COLO829 (cell line): ENCODE measurements around the gene OR2C1.

Experiments
- DNase-seq: peaks from one replicate; pipeline ENCODE4 v3.0.0; 2012; ENCODE audit warnings: low spot score

Gene OR2C1

DNA sequence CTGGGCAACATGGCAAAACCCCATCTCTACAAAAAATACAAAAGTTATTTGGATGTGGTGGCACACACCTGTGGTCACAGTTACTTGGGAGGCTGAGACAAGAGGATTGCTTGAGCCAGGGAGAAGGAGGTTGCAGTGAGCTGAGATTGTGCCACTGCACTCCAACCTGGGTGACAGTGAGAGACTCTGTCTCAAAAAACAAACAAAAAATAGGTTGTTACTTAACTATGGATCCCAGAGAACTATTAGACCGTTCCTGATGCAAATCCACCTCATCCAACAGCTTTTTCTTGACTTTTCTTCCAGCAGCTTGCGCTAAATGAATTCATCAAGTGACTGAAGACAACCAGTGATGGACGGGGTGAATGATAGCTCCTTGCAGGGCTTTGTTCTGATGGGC is at the start of gene OR2C1:
TSS of gene OR2C1 (plus strand) at position 301 of the 400 bp plus-strand sequence. CDS start at position 353, 52 bp downstream.
- DNase-seq: no peak

DNA sequence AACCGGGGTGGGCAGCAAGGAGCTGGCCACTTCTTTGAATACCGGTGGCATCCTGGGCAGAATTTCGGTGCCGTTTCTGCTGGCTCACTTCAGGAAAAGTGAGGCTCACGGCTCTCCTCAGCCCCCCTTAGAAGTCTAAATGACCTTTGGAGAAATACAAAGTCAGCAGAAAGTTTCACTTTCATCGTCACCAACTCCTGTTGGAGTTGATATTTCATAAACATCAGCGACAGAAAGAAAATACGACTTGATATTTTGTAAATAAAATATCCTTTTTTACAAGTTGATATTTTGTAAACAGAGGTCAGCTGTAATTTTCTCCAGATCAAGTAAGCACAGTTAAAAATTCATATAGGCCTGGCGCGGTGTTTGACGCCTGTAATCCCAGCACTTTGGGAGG is 49.6 kb upstream of the OR2C1 start:
- DNase-seq: no peak

DNA sequence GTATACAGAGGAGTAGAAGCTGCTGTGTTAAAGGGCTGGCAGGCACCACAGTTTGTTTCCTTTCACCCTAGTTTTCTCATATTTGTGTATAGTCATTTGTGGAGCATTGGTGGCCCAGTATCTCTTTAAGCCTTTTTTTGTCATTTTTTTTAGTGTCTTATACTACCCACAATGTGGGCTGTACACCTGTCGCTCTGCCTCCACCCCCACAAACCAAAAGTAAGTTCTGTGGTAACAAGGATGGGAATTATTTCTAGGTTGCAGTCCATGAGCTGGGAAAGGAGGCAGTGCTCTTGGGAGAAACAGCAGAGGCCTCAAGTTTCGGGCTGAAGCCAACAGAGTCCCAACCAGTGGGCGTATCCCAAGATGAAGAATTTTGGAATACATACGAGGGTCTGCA is 44.2 kb upstream of the OR2C1 start:
- DNase-seq: no peak

DNA sequence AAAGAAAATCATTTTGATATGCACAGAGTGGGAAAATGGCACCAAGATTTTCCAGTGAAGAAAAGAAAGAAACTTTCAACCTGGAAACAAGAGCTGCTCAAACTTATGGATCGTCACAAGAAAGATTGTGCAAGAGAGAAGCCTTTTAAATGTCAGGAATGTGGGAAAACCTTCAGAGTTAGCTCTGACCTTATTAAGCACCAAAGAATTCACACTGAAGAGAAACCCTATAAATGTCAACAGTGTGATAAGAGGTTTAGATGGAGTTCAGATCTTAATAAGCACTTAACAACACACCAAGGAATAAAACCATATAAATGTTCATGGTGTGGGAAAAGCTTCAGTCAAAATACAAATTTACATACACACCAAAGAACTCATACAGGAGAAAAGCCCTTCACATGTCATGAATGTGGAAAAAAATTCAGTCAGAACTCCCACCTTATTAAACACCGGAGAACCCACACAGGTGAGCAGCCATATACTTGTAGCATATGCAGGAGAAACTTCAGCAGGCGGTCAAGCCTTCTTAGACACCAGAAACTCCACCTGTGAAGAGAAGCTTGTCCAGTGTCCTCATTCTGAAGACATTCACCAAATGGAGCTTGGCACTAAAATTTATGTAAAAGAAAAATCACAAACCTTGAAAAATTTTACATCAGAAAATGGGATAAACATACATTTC is 38.2 kb upstream of the OR2C1 start:
- no peak for DNase-seq

DNA sequence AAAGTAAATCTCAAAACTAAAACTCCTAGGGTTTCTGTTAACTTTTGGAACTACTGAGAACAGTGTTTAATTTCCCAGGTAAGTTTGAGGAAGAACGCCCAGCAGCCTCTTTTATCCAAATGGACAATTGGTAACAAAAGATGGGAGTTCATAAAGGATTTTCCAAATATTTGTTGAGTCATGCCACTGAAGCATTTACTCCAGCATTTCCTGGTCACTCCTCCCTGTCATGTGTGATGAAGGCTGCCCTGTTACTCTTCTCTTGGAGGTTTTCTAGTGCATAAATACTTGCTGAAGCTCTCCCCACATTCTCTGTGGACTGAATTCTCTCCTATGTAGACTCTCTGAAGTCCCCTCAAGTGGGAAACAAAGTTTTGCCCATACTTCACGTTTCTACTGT is 33.9 kb upstream of the OR2C1 start:
- DNase-seq: no peak

DNA sequence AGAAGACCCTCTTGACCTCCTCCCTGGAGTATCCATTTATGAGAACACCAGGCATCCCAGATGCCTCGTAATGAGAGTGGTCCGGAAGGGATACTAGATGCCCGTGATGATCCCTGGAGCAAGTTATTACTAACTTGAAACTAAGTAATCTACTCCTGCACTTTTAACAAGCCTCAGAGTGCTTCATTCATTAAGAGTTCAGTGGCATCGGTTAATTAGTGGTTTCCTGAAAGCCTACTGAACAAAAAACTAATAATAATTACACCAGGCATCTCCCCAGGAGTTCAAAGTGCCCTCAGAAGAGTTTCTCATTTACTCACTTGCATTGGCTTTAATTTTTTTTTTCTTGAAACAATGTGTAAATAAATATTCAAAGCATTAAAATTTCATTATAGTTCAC is 28.2 kb upstream of the OR2C1 start:
- DNase-seq: no peak

DNA sequence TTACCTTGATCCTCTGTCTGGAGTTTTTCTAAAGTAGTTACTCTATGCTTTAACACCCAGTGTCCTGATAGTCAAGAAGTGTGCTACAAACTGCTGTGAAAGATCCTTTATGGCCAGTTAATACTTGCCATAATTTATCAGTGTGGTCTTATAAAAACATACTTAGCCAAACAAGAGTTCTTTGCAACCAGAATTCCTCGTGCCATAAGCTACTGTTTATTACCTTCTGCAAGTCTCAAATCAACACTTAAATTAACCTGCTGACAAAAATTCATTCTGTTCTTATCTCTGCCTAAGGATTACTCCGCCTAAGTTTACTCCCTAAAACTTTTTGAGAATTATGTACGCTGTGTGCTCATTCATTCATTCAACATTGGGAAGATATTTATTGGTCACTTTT is 27.6 kb upstream of the OR2C1 start:
- DNase-seq: no peak

DNA sequence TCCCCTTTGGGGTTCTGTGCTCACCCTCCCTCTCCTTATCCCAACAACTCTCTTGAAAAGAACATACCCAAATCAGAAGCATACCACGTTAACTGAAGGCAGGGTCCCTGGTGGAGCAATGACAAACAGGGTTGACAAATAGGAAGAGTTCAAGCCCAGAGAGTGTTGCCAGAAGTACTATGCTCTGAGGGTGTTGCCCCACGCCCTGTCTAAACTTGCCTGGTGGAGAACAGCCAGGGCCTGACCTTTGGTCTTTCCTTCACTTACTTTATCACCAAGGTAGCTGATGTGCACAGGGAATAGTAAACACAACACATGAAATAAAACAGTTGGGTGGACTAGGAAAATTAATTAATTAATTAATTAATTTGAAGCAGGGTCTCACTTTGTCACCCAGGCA is 27.0 kb upstream of the OR2C1 start:
- no peak for DNase-seq

DNA sequence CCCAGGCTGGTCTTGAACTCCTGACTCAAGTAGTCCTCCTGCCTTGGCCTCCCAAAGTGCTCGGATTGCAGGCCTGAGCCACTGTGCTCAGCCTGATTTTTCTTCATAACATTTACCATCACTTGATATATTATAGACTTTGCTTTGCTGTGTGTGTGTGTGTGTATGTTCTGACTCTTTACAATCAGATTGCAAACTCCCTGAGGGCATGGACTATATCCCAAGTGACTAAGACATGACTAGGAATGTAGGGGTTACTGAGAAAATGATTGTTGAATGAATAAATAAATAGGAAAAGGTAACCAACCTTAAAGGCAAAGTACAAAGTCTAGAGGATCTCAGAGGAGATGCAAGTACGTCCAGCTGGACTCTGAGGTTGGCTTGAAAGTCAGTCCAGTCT is 9.6 kb upstream of the OR2C1 start:
- DNase-seq: no peak

DNA sequence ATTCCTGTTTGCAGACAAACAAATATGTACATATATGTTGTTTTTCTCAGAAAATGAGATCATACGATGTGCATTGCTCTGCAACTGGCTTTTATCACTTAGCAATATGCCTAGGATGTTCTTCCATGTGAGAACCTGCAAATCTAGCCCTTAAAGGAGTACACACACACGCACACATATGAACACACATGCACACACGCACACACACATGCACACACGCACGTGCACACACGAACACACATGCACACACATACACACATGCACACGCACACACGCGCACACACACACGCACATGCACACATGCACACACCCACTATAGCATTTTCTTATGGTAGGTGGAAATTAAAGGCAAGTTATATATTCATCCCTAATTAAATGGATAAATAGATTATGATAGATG is 8.1 kb upstream of the OR2C1 start:
- no peak for DNase-seq

DNA sequence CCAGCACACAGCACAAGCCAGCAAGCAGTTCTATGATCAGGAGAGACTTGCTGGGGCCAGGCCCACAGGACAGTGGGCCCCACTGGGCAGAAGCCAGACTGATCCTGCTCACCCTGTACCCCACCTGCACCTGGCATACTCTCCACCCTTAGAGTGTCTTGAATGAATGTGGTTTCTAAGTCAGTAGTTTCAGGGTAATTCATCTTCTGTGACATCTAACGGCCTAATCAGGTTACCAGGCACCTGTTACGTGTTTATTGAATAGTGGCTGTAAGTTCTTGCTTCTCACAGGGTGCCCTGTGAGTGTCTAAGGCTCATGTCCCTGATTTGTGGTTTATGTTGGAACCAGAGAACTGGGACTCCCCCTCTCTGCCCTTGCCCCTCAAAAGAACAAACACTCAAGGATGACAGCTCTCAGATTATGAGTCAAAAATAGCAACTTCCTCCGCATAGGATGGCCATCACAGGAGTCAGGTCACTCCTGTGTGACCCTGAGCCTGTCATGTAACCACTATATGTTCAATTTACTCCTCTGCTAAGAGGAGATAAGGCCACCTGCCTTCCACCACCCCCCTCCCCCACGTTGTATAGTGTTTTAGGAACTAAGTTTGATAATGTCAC is 7.0 kb upstream of the OR2C1 start:
- no peak for DNase-seq

DNA sequence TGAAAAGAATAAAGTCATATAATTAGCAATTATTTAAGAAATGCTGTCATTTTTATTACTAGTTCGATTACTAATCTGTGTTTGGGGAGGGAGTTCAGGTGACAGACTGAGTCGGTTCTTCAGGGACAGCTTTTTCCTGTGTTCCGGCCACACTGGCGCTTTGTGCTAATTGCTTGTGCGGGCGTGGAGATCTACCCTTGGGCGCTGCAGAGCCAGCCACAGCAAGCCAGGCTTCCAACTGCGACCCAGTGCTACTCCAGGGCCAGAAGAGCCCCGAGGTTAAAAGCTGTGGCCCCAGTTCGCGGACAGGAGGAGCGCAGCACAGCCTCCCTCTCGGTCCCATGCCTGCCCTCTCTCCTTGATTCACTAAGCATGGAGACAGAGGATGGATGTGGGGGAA is 6.5 kb upstream of the OR2C1 start:
- no peak for DNase-seq

DNA sequence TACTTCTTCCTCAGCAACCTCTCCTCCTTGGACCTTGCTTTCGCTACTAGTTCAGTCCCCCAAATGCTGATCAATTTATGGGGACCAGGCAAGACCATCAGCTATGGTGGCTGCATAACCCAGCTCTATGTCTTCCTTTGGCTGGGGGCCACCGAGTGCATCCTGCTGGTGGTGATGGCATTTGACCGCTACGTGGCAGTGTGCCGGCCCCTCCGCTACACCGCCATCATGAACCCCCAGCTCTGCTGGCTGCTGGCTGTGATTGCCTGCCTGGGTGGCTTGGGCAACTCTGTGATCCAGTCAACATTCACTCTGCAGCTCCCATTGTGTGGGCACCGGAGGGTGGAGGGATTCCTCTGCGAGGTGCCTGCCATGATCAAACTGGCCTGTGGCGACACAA is 429 bp downstream of the OR2C1 start:
- no peak for DNase-seq

DNA sequence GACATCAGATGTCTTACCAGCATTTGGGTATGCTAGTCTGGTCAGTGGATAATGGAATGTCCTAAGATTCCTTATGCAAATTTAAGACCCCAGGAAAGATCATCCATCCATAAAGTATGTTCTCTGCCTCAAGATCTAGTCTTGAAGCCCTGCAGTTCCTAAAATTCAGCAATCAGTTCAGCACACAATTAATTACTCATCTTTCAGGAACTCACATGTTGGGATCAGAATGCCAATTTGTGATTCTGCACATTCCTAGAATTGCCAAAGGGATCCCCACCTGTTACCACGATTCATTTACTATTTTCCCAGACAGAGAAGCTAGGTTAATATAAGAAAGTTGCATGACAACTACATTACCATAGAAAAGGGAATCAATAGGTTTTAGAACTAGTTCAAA is 3.2 kb downstream of the OR2C1 start:
- DNase-seq: no peak

DNA sequence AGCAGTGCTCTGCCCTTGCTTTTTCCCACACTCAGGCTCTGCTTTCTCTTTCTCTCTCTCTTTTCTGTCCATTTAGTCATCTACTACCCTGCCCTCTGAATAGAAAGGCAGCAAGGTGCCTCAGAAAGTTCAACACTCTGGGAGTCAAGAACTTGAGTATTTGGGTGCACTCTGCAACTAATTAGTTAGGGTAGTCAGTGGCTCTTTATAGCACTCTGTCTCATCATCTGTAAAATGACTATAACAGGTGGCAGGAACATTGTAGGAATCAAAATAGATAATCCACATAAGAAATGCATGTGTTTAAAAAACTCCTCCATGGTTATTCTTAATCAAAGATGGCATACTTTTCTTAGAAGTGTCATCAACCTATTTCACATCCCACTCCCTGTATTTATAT is 7.2 kb downstream of the OR2C1 start:
- no peak for DNase-seq

DNA sequence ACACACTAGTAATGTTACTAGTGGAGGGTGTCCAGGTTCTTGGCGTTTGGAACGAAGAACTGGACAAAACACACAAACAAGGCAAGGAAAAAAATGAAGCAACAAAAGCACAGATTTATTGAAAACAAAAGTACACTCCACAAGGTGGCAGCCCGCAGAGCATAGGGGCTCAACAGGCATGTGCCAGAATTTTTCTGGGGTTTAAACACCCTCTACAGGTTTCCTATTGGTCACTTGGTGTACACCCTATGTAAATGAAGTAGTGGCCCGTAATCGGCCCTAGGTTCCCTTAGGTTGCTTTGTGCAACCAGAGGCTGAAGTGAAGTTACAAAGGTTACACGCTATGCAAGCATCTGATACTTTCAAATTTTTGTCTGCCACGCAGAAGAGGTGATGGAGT is 8.1 kb downstream of the OR2C1 start:
- DNase-seq: no peak

DNA sequence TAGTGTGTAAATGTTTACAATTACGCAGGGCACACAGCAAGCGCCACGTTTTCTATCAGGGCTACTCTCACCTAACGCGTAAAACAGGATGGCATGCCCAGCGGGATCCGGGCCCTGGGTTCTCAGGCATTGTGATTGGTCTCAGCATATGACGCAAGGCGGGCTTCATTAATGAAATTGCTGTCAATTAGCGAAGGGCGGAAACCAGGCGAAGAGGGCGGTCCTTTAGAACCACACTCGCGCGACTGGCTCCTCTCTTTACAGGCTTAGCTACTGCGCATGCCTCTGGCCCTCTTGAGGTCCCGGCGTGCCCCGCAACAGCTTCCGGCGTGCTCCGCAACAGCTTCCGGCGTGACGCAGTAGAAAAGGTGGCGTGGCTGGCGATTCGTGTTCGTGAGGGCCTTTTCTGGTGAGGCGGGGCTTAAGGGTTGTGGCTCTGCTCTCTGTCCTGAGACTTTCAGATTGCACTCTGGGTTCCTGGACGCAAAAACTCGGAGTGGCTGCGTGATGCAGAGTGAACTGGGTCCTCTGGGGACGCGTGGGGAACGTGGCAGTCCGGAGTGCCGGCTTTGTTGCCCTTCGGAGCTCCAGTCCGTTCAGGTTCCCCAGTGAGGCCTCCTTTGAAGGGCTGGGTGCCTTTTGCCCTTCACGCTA is 9.2 kb downstream of the OR2C1 start:
- peak; percentile 96 for DNase-seq

DNA sequence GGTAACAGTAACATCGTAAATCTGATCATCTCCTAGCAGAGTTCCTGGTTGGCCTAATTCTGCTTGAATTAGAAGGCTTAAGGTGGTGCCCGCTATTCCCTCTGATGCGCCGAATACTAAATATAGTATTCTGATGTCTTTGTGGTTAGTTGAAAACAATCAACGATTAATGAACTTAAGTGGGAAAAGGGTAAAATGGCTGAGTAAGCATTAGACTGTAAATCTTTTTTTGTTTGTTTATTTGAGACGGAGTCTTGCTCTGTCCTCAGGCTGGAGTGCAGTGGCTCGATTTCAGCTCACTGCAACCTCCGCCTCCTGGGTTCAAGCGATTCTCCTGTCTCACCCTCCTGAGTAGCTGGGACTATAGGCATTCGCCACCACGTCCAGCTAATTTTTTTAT is 13.4 kb downstream of the OR2C1 start:
- no peak for DNase-seq

DNA sequence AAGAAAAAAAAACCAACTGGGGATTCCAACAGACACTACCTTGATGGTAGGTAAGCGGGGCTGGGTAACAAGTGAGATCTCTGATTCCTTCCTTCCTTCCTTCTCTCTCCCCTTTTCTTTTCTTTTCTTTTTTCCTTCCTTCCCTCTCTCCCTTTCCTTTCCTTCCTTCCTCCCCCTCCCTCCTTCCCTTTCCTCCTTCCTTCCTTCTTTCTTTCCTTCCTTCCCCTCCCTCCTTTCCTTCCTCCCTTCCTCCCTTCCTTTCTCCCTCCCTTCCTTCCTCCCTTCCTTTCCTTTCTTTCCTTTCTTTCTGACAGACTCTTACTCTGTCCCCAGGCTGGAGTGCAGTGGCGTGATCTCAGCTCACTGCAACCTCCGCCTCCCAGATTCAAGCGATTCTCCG is 20.0 kb downstream of the OR2C1 start:
- DNase-seq: no peak

DNA sequence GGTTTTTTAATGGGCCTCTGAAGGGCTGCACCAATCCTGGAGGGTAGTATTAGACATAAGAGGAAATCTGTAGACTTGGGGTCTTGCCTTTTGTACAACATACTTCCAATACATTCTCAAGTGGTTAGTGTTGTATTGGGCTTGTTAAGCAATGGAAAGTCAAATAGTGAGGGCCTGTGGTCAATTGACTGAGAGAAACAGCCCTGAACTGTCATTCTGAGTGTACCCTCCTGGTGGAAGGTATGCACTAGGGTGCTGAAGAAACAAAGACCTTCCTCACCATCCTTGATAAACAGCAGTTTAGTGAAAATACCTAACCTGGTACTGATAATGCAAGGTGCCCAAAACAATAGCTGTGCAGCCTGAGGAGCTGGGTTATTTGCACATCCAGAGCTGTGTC is 22.2 kb downstream of the OR2C1 start:
- DNase-seq: no peak

DNA sequence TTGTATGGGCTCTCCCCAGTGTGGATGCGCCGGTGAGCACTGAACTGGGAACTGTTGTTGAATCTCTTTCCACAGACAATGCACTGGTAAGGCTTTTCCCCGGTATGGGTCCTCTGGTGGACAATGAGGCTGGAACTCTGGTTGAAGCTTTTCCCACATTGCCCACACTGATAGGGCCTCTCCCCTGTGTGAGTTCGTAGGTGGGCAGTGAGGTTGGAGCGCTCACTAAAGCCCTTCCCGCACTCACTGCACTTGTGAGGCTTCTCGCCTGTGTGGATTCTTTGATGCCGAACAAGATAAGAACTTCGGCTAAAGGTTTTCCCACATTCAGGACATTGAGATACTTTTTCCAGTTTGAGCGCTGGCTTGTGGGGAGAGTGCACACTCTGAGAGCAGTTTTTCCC is 27.4 kb downstream of the OR2C1 start:
- no peak for DNase-seq

DNA sequence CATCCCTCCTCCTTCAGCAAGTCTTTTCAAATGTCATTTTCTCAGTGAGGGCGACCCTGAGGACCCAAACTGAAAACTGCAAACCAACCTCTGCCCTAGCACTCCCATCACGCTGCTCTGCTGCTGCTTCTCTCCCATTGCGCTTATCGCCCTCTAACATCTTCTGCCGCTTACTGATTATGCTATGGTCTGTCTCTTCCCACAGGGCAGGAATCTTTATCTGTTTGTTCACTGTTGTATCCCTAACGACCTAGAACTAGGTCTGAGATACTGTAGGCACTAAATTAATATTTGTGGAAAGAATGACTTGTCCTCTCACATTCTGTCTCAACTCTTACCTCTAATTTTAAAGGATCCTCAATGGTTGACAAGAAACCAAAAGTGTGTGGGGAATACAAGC is 32.6 kb downstream of the OR2C1 start:
- DNase-seq: no peak

DNA sequence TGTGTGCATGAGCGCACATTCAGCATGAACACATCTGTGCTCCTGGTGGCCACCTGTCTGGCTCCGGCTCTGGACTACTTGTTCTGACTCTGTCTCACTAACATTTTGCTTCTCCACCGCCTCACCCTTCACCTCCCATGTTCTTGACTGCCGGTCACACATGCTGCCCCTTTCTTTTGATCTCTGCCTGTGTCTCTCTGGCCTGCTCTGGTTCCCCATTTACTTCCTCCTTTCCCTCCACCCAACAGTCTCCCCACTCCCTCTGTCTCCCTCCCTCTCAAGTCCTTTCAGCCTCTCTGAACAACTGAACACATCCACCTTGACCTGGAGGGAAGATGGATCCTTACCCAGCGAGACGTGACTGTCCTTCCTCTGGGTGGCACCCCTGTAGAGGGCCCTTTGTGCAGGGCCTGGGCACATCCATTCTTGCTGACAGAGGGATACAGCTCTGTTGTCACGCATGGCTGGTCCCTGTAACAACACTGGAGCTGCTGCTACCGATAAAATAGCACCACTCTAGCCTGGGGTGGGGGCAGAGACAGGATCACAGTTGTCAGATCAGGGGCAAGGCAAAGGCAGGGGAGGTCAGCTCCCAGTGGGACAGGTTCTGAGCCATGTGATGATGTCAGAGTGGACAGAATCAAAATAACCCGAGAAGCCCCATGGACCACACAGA is 34.1 kb downstream of the OR2C1 start:
- DNase-seq: no peak
